ENCODE data around the gene AK9. TPM values are rescaled to one million over a fixed set of nuclear protein-coding genes. Genes with fewer than 3 reads are reported as not detected.

The AK9 gene
- 7.2 and 8.2 TPM in 2 replicates for total RNA-seq (ENCODE audit: low replicate concordance)

DNA sequence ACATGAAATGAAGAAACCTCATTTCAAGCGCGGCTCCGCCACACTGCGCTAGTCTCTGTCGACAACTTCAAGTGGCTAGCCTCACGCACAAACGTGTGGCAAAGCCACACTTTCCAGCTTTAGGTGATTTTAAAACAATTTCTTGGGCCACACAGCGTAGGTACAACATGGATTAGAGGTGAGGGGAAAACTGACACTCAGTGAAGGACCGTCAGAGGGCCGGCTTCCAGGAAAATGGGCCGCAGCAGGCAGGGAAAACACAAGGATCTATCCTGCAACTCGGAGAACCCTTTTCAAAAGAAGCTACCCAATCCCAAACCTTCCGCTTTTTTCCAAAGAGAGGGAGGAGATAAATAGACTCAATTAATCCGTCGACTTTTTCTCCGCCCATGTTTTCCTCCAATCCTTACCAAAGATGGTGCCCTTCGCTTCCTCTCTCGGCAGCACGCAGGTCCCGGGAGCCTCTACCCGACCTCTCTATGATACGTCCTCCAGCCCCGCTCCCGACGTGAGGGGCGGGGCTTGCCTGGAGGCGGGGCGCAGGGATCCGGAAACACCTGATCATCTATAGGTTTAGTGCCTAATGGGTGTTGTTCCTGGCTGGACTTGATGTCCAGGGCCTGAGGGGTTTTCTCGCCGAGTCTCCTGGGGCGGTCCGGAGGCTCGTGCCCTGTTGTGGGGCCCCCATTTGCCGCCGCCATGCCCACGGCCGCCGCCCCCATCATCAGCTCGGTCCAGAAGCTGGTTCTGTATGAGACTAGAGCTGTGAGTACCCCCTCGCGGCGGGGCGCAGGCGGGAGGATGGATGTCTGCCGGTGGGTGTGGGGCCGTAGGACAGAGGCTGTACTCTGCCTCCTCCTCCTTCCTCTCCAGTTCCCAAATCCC, at the start of gene AK9, which contains the start of gene FIG4:
Gene AK9, minus strand, starts transcription at position 466 of the 885 bp plus-strand sequence. CDS start 15,457 bp downstream, outside the sequence.
Gene FIG4, plus strand, starts transcription at position 560 of the 885 bp plus-strand sequence. Its CDS starts 140 bp downstream, at position 700.
- peak within 1 kb of the TSS; percentile 36 for H3K9ac ChIP-seq
- peaks cover 22% of the 10 kb centered on the region for H3K79me2 ChIP-seq (ENCODE audit: low read depth)
- Mint-ChIP-seq H3K4me1 (peaks cover 15% of the 10 kb centered on the region), H3K27me3 (ENCODE audit: insufficient read depth, low read depth) (peaks cover 4% of the 10 kb centered on the region), H3K4me3 (peak within 1 kb of the TSS; percentile 96), H3K36me3 (no peaks in the 10 kb centered on the region), H3K9me3 (no peaks in the 10 kb centered on the region), H3K27ac (peak within 1 kb of the TSS; percentile 97)
- DNase-seq (ENCODE audit: low spot score): peak; percentile 96
- peaks cover 11% of the 10 kb centered on the region for H3F3A ChIP-seq (ENCODE audit: low read depth)
- TF ChIP-seq EZH2phosphoT487 (IDR thresholded peaks at IDR 0.05) (no peak), CTCF (IDR thresholded peaks at IDR 0.05) (peak; percentile 16), EZH2 (IDR thresholded peaks at IDR 0.05) (no peak)
- H3K9me3 ChIP-seq (ENCODE audit: low read depth): no peaks in the 10 kb centered on the region
- H3K36me3 ChIP-seq: no peaks in the 10 kb centered on the region
- peak within 1 kb of the TSS; percentile 99 for H2AFZ ChIP-seq (replicated peaks)
- H3K27ac ChIP-seq: peak within 1 kb of the TSS; percentile 72
- peak within 1 kb of the TSS; percentile 83 for H3K4me2 ChIP-seq
- H3K4me3 ChIP-seq: peak within 1 kb of the TSS; percentile 73
- peaks cover 11% of the 10 kb centered on the region for H3K4me1 ChIP-seq
- H4K20me1 ChIP-seq (ENCODE audit: low read depth): peaks cover 2% of the 10 kb centered on the region
- peaks cover 8% of the 10 kb centered on the region for H3K27me3 ChIP-seq

DNA sequence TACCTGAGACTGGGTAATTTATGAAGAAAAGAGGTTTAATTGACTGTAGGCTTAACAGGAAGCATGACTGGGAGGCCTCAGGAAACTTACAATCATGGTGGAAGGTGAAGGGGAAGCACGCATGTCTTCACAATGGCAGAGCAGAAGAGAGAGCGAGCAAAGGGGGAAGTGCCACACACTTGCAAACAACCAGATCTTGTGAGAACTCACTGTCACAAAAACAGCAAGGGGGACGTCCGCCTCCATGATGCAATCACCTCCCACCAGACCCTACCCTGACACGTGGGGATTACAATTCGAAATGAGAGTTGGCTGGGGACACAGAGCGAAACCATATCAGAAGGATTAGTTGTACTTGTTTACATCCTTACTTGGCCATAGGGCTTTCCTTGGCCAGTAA, 49.8 kb upstream of the AK9 start:
- H3K27ac Mint-ChIP-seq: no peak overlapping the region

DNA sequence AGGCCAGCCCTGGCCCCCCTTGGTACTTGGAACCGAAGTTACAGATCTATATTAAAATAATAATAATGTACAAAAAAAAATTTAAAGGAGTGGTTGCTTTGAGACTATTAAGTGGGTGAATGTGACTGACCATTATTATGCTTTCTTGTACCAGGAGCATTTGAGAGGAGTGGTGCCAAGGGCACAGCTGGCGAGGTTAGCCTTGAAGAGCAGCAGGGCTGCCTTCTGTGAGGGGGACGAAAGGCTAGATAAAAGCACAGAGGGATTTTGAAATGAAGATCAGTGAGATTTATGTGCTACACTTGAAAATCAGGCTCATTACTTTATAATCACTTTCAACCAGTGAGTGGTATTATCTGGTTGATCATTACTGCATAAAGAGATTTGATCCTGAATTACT, 48.7 kb upstream of the AK9 start:
- no peak for DNase-seq (ENCODE audit: low spot score)
- peaks cover 12% of the 10 kb centered on the region for H3K36me3 Mint-ChIP-seq
- H3K27me3 Mint-ChIP-seq (ENCODE audit: insufficient read depth, low read depth): peaks cover 2% of the 10 kb centered on the region
- H4K20me1 ChIP-seq (ENCODE audit: low read depth): no peaks in the 10 kb centered on the region
- H3K36me3 ChIP-seq: no peaks in the 10 kb centered on the region
- no peaks in the 10 kb centered on the region for H3K79me2 ChIP-seq (ENCODE audit: low read depth)
- no peak overlapping the region for H3K4me3 ChIP-seq
- H3F3A ChIP-seq (ENCODE audit: low read depth): no peaks in the 10 kb centered on the region
- no peak overlapping the region for H3K27ac Mint-ChIP-seq
- no peaks in the 10 kb centered on the region for H3K9me3 Mint-ChIP-seq
- TF ChIP-seq EZH2 (IDR thresholded peaks at IDR 0.05) (no peak), CTCF (IDR thresholded peaks at IDR 0.05) (no peak), EZH2phosphoT487 (IDR thresholded peaks at IDR 0.05) (no peak)
- peaks cover 8% of the 10 kb centered on the region for H3K4me1 ChIP-seq
- no peak overlapping the region for H3K4me2 ChIP-seq
- H3K27ac ChIP-seq: no peak overlapping the region
- peaks cover 12% of the 10 kb centered on the region for H3K4me1 Mint-ChIP-seq
- H3K4me3 Mint-ChIP-seq: no peak overlapping the region
- no peaks in the 10 kb centered on the region for H3K27me3 ChIP-seq
- H2AFZ ChIP-seq (replicated peaks): no peak overlapping the region
- no peak overlapping the region for H3K9ac ChIP-seq
- no peaks in the 10 kb centered on the region for H3K9me3 ChIP-seq (ENCODE audit: low read depth)

More for the DNA sequence above, 49.8 kb upstream of the AK9 start:
- no peaks in the 10 kb centered on the region for H3F3A ChIP-seq (ENCODE audit: low read depth)
- DNase-seq (ENCODE audit: low spot score): no peak
- peaks cover 8% of the 10 kb centered on the region for H3K4me1 ChIP-seq
- Mint-ChIP-seq H3K36me3 (peaks cover 12% of the 10 kb centered on the region), H3K4me3 (no peak overlapping the region), H3K27me3 (ENCODE audit: insufficient read depth, low read depth) (peaks cover 2% of the 10 kb centered on the region), H3K9me3 (no peaks in the 10 kb centered on the region), H3K4me1 (peaks cover 12% of the 10 kb centered on the region)
- H3K36me3 ChIP-seq: no peaks in the 10 kb centered on the region
- no peaks in the 10 kb centered on the region for H3K79me2 ChIP-seq (ENCODE audit: low read depth)
- H4K20me1 ChIP-seq (ENCODE audit: low read depth): no peaks in the 10 kb centered on the region
- H3K4me3 ChIP-seq: no peak overlapping the region
- no peaks in the 10 kb centered on the region for H3K27me3 ChIP-seq
- TF ChIP-seq EZH2phosphoT487 (IDR thresholded peaks at IDR 0.05) (no peak), EZH2 (IDR thresholded peaks at IDR 0.05) (no peak), CTCF (IDR thresholded peaks at IDR 0.05) (no peak)
- no peak overlapping the region for H2AFZ ChIP-seq (replicated peaks)
- H3K4me2 ChIP-seq: no peak overlapping the region
- H3K27ac ChIP-seq: no peak overlapping the region
- H3K9me3 ChIP-seq (ENCODE audit: low read depth): no peaks in the 10 kb centered on the region
- H3K9ac ChIP-seq: no peak overlapping the region

Data from neural progenitor cell (in vitro differentiated cells).